Caki2 (cell line): ENCODE results near the gene SKIC2. TPM values are rescaled to one million over a fixed set of nuclear protein-coding genes. Genes with fewer than 3 reads are reported as not detected.
"Not testable (repeated sequence)": the region's sequence is repeated elsewhere in the genome, so short reads cannot be mapped to it uniquely, and the experiment has no call there.

ENCODE experiments used
- DNase-seq: peaks from one replicate; pipeline ENCODE4 v3.0.0-alpha.2; 2015; ENCODE audit warnings: low read depth
- in situ Hi-C: cut with HindIII; loops from 2 replicates; pipeline ENCODE4 v1.10.0; 2016; ENCODE audit warnings: low sequenced_read_pairs, low pct_unique_long_range_greater_than_20kb, mixed read lengths
- total RNA-seq: library from RNA; depleted of rRNA; stranded (reverse); fragments of >200 nt; shearing (Covaris generic); gene quantifications from 2 replicates; pipeline ENCODE4 v1.2.3, GENCODE V29; 2014; ENCODE audit warnings: low replicate concordance

The SKIC2 gene
- total RNA-seq, 1 experiment from 2014 or later: 29.2 TPM

GRCh38 chr6:31980195-31980876 is 21.4 kb downstream of the SKIC2 start:
- DNase-seq, in situ Hi-C loops: not testable (repeated sequence)

GRCh38 chr6:31980998-31981397 is 22.0 kb downstream of the SKIC2 start:
- in situ Hi-C loops, DNase-seq: not testable (repeated sequence)

GRCh38 chr6:31981744-31982143 is 22.8 kb downstream of the SKIC2 start, which contains the start of gene C4A:
Gene C4A, plus strand, starts transcription at chr6:31982057. Its CDS starts 51 bp downstream, at chr6:31982108.
- in situ Hi-C loops, DNase-seq: not testable (repeated sequence)

GRCh38 chr6:31989363-31989762 is 30.4 kb downstream of the SKIC2 start:
- DNase-seq, in situ Hi-C loops: not testable (repeated sequence)

GRCh38 chr6:31994421-31994820 is 35.4 kb downstream of the SKIC2 start:
- DNase-seq, in situ Hi-C loops: not testable (repeated sequence)

GRCh38 chr6:31996385-31996784 is 37.4 kb downstream of the SKIC2 start:
- DNase-seq, in situ Hi-C loops: not testable (repeated sequence)

- in situ Hi-C loops, DNase-seq: not testable (repeated sequence)
These were observed 43.7 kb downstream of the SKIC2 start for GRCh38 chr6:32002546-32003268.

GRCh38 chr6:32003301-32003700 is 44.3 kb downstream of the SKIC2 start:
- DNase-seq, in situ Hi-C loops: not testable (repeated sequence)

GRCh38 chr6:32004393-32004792 is 45.4 kb downstream of the SKIC2 start:
- in situ Hi-C loops, DNase-seq: not testable (repeated sequence)

- in situ Hi-C loops, DNase-seq: not testable (repeated sequence)
These were observed 46.0 kb downstream of the SKIC2 start for GRCh38 chr6:32004864-32005537.

GRCh38 chr6:32005538-32005880 is 46.5 kb downstream of the SKIC2 start:
- in situ Hi-C loops, DNase-seq: not testable (repeated sequence)

GRCh38 chr6:32005991-32006529 is 47.1 kb downstream of the SKIC2 start:
- DNase-seq, in situ Hi-C loops: not testable (repeated sequence)

GRCh38 chr6:32007086-32007485 is 48.1 kb downstream of the SKIC2 start:
- in situ Hi-C loops: not testable (repeated sequence)

GRCh38 chr6:32008037-32008436 is 49.1 kb downstream of the SKIC2 start:
- in situ Hi-C loops, DNase-seq: not testable (repeated sequence)

More at GRCh38 chr6:32007086-32007485, 48.1 kb downstream of the SKIC2 start:
- not testable (repeated sequence) for DNase-seq

- in situ Hi-C loops, DNase-seq: not testable (repeated sequence)
These were observed 49.6 kb downstream of the SKIC2 start for GRCh38 chr6:32008616-32009015.

- DNase-seq, in situ Hi-C loops: not testable (repeated sequence)
These were observed 50.6 kb downstream of the SKIC2 start for GRCh38 chr6:32009537-32009936.

- DNase-seq, in situ Hi-C loops: not testable (repeated sequence)
These were observed 52.0 kb downstream of the SKIC2 start for GRCh38 chr6:32010856-32011530.
